Large intestine (tissue), 3 donors: Measurements from ENCODE around the gene MKLN1. TPM values are rescaled to one million over a fixed set of nuclear protein-coding genes. Genes with fewer than 3 reads are reported as not detected.

Experiments
- DNase-seq, 2 donors: peaks; one replicate each; pipeline versions ENCODE4 v3.0.0 to v3.0.0-alpha.2; 2013
- H3K27ac ChIP-seq: one replicate; pipeline ENCODE4 v1.5.1; 2013; ENCODE audit warnings: low read length
- H3K27me3 ChIP-seq: 2 replicates; pipeline ENCODE4 v1.6.1; 2013; ENCODE audit warnings: low read length; ENCODE audit not compliant: control insufficient read depth, insufficient read depth
- H3K36me3 ChIP-seq: 2 replicates; pipeline ENCODE4 v1.6.1; 2013; ENCODE audit warnings: low read length; ENCODE audit not compliant: control insufficient read depth, insufficient read depth
- H3K4me1 ChIP-seq: one replicate; pipeline ENCODE4 v1.6.1; 2013; ENCODE audit warnings: low read length; ENCODE audit not compliant: control insufficient read depth, insufficient read depth
- H3K4me3 ChIP-seq: one replicate; pipeline ENCODE4 v1.5.1; 2013; ENCODE audit warnings: low read length
- H3K9me3 ChIP-seq: one replicate; pipeline ENCODE4 v1.6.1; 2013; ENCODE audit warnings: mild to moderate bottlenecking, low read depth, low read length, moderate library complexity; ENCODE audit not compliant: control insufficient read depth
- WGBS: methylation state at CpG from one replicate; pipeline ENCODE4 v1.1.5; 2013; ENCODE audit warnings: low lambda C conversion rate; ENCODE audit not compliant: insufficient coverage; 5-methylcytosine and 5-hydroxymethylcytosine counted together
- polyA plus RNA-seq: library from polyadenylated mRNA; unstranded; fragments of 120-200 nt; gene quantifications from one replicate; pipeline ENCODE4 v1.2.1, GENCODE V29; 2013

Gene MKLN1
- polyA plus RNA-seq, 1 donor = 31.3 TPM

DNA sequence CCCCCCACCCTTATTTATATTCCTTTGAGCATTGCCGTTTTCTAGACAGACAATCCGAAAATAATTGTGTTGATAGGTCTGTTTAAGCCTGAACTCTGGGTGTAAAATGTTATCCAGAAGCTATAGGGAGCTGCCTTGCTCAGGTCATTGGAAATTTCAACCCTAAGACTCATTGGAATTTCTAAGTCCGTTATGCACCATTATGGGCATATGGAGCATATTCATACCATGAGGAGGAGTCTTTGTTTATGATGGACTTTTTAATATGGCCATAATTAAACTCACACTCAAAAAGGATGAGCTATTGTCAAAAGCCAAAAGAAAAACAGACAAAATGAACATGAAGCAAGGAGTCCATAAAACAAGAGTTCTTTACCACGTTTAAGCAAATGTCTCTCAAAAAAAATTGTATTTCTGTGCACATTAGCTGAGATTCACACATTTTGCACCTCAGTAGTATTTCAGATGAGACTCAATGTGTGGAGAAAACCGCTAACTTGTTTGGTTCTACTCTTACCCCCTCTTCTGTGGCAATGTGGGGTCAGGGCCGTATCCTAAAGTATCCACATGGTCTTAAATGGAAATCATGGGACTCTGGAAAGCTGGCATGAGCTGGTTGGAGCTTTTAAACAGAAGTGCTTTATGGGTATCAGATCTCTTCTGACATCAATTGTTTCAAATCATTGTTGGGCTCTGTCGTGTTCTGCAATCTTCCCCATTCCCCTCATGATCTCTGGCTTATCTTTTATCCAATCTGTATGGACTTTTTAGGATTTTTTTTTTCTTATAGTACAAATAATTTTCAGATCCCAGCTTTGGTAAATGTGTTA, 168.2 kb downstream of the MKLN1 start:
- Histone ChIP-seq H3K27ac (no peak overlapping the region), H3K27me3 (no peaks in the 10 kb centered on the region), H3K4me1 (no peaks in the 10 kb centered on the region), H3K9me3 (no peaks in the 10 kb centered on the region), H3K4me3 (no peak overlapping the region), H3K36me3 (peaks cover 26% of the 10 kb centered on the region)
- 85% methylated on average over 2 of the region's 7 CpGs for WGBS
- DNase-seq = no peak

DNA sequence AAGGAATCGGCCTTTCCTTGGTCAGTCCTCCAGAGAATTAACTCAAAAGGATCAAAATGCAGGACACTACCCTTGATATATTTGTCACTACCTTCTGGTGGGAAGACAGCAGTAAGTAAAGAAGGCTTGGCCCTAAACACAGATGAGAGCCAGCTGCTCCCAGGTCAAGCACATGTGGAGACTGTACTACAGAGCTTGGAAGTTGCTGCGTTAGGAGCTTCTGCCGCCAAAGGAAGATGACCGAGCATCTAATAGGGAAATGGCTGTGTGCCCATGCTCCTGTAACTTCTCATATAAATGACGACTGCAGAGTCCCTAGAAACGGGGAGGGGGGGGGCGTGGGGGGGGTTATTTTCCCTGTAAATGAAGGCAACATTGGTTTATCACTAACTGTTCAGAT, 169.8 kb downstream of the MKLN1 start:
- WGBS = no CpG with 5 or more reads among the region's 7 CpGs
- H3K27me3 ChIP-seq = no peaks in the 10 kb centered on the region
- DNase-seq = no peak
- no peaks in the 10 kb centered on the region for H3K4me1 ChIP-seq
- H3K27ac ChIP-seq = no peak overlapping the region
- peaks cover 26% of the 10 kb centered on the region for H3K36me3 ChIP-seq
- H3K9me3 ChIP-seq = no peaks in the 10 kb centered on the region
- no peak overlapping the region for H3K4me3 ChIP-seq

DNA sequence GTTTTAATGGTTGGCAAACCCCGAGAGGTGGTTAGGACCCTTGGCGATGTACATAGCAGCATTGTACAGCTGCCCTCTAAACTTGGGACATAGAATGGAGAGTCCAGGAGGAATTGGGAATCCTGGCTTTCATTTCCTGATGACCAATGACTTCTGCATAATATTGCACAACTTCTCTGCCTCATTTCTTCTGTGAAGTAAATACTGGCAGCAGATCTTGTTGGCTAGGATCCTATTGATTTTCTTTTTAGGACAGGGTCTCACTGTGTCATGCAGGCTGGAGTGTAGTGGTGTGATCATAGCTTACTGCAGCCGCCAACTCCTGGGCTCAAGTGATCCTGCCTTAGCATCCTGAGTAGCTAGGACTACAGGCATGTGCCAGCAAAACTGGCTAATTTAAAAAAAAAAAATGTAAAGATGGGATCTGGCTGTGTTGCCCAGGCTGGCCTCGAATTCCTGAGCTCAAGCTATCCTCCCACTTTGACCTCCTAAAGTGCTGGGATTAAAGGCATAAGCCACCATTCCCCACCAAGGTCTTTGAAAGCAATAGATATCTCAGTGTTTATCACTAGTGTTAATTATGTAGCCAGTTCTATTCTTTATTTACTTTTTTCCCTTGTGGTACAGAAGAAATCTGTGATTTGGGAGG, 170.7 kb downstream of the MKLN1 start:
- no peaks in the 10 kb centered on the region for H3K9me3 ChIP-seq
- no peak overlapping the region for H3K4me3 ChIP-seq
- no peak overlapping the region for H3K27ac ChIP-seq
- no peak for DNase-seq
- H3K27me3 ChIP-seq = no peaks in the 10 kb centered on the region
- no CpG with 5 or more reads among the region's 4 CpGs for WGBS
- H3K36me3 ChIP-seq = peaks cover 26% of the 10 kb centered on the region
- no peaks in the 10 kb centered on the region for H3K4me1 ChIP-seq

DNA sequence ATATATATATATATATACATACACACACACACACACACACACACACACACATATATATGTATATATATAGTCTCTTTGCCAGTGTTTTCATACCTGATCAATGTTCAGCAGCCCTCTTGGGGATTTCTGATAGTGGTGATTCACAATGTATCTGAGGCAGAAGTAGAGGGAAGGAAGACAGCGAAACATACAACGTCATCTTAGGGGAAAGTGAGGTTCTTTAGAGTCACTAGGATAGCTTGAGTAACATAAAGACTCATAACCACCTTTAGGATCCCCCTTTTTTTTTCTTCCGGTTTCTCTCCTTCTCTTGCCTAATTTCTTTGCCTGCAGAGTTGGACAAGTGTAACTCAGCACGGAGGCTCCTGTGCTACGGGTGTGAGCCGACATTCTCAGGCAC, 172.1 kb downstream of the MKLN1 start:
- WGBS = no CpG with 5 or more reads among the region's 6 CpGs
- H3K4me3 ChIP-seq = no peak overlapping the region
- H3K9me3 ChIP-seq = no peaks in the 10 kb centered on the region
- DNase-seq = no peak
- no peaks in the 10 kb centered on the region for H3K4me1 ChIP-seq
- H3K27me3 ChIP-seq = no peaks in the 10 kb centered on the region
- peaks cover 24% of the 10 kb centered on the region for H3K36me3 ChIP-seq
- H3K27ac ChIP-seq = no peak overlapping the region

DNA sequence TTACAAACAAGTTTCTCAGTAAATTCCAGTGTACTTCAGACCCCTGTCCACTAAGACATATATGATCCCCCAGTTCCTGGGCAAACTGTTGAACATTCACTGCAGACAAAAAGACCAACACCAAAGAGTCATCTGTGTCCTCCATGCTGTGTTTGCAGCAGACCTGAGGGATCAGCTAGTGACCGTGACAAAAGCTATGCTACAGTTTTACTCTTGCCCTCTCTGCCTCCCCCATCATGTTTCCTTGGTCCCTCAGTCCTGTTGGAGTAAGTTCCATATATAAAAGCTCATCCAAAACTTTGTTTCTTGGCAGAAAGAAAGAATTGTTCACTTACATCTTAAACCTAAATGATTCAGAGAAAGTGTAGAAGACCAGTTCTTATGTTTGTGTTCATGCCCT, 172.7 kb downstream of the MKLN1 start:
- H3K4me3 ChIP-seq = no peak overlapping the region
- no peaks in the 10 kb centered on the region for H3K4me1 ChIP-seq
- peaks cover 24% of the 10 kb centered on the region for H3K36me3 ChIP-seq
- H3K27ac ChIP-seq = no peak overlapping the region
- H3K27me3 ChIP-seq = no peaks in the 10 kb centered on the region
- H3K9me3 ChIP-seq = no peaks in the 10 kb centered on the region
- no CpG with 5 or more reads among the region's 1 CpG for WGBS
- no peak for DNase-seq

DNA sequence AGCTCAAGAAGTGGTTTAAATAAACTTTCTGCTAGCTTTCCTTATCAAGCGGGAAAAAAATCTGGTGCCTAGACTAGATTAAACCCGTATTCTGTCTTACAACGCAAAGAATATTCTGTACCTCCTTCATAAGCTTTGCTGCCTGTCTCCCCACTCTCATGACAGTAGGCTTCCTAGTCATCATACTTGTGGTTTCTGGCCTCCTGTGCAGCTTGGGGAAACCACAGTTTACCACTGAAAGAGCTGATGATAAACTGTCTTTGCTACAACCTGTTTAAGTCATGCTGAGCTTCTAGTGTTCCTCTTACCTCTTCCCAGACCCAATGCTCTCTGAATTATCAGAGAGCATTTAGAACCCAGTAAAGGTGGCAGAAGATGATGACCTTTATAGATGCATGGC, 173.7 kb downstream of the MKLN1 start:
- Histone ChIP-seq H3K27ac (no peak overlapping the region), H3K9me3 (no peaks in the 10 kb centered on the region), H3K36me3 (peaks cover 24% of the 10 kb centered on the region), H3K4me3 (no peak overlapping the region), H3K4me1 (no peaks in the 10 kb centered on the region), H3K27me3 (no peaks in the 10 kb centered on the region)
- no CpG with 5 or more reads among the region's 3 CpGs for WGBS
- DNase-seq = no peak

DNA sequence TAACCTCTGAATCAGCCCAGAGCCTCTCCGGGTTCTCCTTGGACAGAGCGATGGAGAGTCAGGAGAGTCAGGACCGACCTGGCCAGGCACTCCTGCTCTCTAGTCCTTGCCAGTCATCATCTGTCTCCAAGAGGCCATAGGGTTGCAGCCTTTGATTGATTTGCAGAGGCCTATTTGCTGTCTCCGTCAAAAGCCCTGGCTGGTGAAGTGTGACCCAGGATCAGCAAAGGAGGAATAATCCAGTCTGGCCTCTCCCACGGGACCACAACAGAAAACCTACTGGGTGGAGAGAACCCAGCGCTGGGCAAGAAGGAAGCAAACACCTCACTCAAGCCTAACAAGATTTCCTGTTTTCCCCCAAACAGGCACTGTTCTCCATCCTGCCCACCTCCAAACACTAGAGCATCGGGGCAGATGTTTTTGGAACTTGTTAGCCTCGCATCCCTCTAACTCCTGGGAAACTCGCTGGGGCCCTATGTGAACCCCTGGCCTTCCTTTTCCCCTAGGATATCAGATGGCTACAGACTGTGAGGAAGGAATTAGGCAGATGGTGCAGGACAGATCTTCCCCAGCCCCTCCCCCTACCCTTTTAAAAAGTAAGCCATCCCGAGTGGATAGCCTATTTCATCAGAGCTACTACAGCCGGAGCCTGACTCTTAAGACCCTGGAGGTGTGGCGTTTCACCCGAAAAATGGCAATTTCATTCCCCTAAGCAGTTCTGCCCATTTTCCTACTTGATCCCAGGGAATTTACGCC, 174.4 kb downstream of the MKLN1 start:
- DNase-seq = no peak
- Histone ChIP-seq H3K27ac (no peak overlapping the region), H3K9me3 (no peaks in the 10 kb centered on the region), H3K27me3 (no peaks in the 10 kb centered on the region), H3K4me3 (no peak overlapping the region), H3K36me3 (peaks cover 18% of the 10 kb centered on the region), H3K4me1 (no peaks in the 10 kb centered on the region)
- WGBS = no CpG with 5 or more reads among the region's 14 CpGs

DNA sequence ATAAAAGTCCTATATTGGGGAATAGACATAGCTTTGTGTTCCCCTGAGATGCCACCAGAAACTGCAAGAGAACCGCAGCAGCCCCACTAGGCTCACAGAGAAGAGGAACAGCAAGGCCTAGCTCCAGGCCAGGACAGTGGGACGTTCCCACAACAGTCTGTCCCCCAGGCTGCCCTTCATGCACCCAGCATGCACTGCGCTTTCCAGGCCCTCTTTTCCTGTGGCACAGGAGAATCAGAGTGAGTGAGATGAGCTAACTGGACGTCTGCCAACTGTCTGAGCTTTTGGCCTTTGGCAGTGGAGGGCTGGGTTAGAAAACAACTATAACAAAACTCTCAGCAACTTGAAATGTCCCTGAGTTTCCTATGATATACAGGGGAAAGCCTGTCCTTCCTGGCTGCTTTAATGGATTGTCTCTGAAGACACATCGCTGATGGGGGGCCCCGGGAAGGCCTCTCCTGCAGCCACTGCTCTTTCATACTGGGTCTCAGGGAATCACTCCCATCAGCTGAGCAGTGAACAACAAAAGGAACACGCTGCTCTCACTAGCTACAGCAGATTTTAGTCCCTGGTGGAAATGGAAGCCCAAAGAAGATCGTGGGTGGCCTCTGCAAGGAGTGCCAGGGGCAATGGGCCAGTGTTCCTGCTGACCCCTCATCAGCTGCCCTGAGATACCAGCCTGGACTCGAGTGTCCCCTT, 175.3 kb downstream of the MKLN1 start:
- Histone ChIP-seq H3K27ac (no peak overlapping the region), H3K9me3 (no peaks in the 10 kb centered on the region), H3K27me3 (no peaks in the 10 kb centered on the region), H3K4me1 (peaks cover under 1% of the 10 kb centered on the region), H3K4me3 (no peak overlapping the region), H3K36me3 (peaks cover 11% of the 10 kb centered on the region)
- WGBS = no CpG with 5 or more reads among the region's 9 CpGs
- DNase-seq = no peak

DNA sequence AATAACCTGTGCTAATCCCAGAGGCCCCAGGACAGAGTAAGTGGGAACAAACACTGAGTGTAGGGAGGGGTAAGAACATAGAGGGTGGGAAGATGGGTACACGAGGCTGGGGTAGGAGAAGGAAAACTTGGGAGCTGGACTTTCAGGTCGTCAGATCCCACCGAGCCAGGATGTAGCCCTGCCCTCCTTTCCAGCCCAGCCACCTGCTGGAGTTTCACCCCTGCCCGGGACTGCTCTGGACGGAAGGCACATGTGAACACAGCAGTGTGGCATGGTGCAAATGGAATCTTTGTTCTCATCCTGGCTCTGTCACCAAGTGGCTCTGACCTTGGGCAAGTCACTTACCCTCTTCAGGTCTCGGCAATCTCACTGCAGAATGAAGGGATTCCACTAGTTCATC, 176.0 kb downstream of the MKLN1 start:
- DNase-seq = no peak
- no CpG with 5 or more reads among the region's 6 CpGs for WGBS
- no peak overlapping the region for H3K4me3 ChIP-seq
- peaks cover 6% of the 10 kb centered on the region for H3K36me3 ChIP-seq
- H3K9me3 ChIP-seq = no peaks in the 10 kb centered on the region
- no peaks in the 10 kb centered on the region for H3K27me3 ChIP-seq
- H3K27ac ChIP-seq = no peak overlapping the region
- peaks cover 4% of the 10 kb centered on the region for H3K4me1 ChIP-seq
